ENCODE data around the gene CUX1.
"Not testable (repeated sequence)": the region's sequence is repeated elsewhere in the genome, so short reads cannot be mapped to it uniquely, and the experiment has no call there.

CUX1 gene

GRCh38 chr7:101870361-101871062 lies 53.1 kb downstream of the CUX1 start:
- no peak for DNase-seq

GRCh38 chr7:101871351-101871750 lies 53.9 kb downstream of the CUX1 start:
- no peak for DNase-seq

GRCh38 chr7:101874028-101874427 lies 56.6 kb downstream of the CUX1 start:
- no peak for DNase-seq

GRCh38 chr7:101875283-101875846 lies 57.9 kb downstream of the CUX1 start:
- no peak for DNase-seq

GRCh38 chr7:101877882-101878591 lies 60.6 kb downstream of the CUX1 start:
- DNase-seq: no peak

- DNase-seq: no peak
Measured at GRCh38 chr7:101878938-101879337, 61.5 kb downstream of the CUX1 start.

GRCh38 chr7:101879565-101879964 lies 62.1 kb downstream of the CUX1 start:
- no peak for DNase-seq

- no peak for DNase-seq
Measured at GRCh38 chr7:101880282-101881054, 63.0 kb downstream of the CUX1 start.

- no peak for DNase-seq
Measured at GRCh38 chr7:101882005-101882421, 64.6 kb downstream of the CUX1 start.

GRCh38 chr7:101882595-101883564 lies 65.5 kb downstream of the CUX1 start:
- DNase-seq: no peak

- no peak for DNase-seq
Measured at GRCh38 chr7:101884671-101885596, 67.5 kb downstream of the CUX1 start.

GRCh38 chr7:101885597-101885955 lies 68.2 kb downstream of the CUX1 start:
- DNase-seq: peak; percentile 12

GRCh38 chr7:101887352-101887751 lies 69.9 kb downstream of the CUX1 start:
- not testable (repeated sequence) for DNase-seq

- DNase-seq: not testable (repeated sequence)
Measured at GRCh38 chr7:101888564-101888963, 71.1 kb downstream of the CUX1 start.

- no peak for DNase-seq
Measured at GRCh38 chr7:101890749-101891523, 73.5 kb downstream of the CUX1 start.

- DNase-seq: no peak
Measured at GRCh38 chr7:101891936-101892640, 74.7 kb downstream of the CUX1 start.

GRCh38 chr7:101893341-101894082 lies 76.1 kb downstream of the CUX1 start:
- DNase-seq: no peak

- no peak for DNase-seq
Measured at GRCh38 chr7:101896316-101896715, 78.9 kb downstream of the CUX1 start.

GRCh38 chr7:101896941-101897340 lies 79.5 kb downstream of the CUX1 start:
- no peak for DNase-seq

Data from midbrain (tissue), 1 donor.